ENCODE measurements around the gene SLC9A8.

The SLC9A8 gene

GRCh38 chr20:49871391-49871948 is 58.8 kb downstream of the SLC9A8 start:
- no peak for DNase-seq (ENCODE audit: low read depth in 3 of 3, low spot score in 1 of 3)

- DNase-seq (ENCODE audit: low read depth in 3 of 3, low spot score in 1 of 3), result no peak
Measured at GRCh38 chr20:49872056-49872455, 59.4 kb downstream of the SLC9A8 start.

- no peak for DNase-seq (ENCODE audit: low read depth in 3 of 3, low spot score in 1 of 3)
Measured at GRCh38 chr20:49874696-49875095, 62.1 kb downstream of the SLC9A8 start.

GRCh38 chr20:49877386-49877921 is 64.8 kb downstream of the SLC9A8 start:
- no peak for DNase-seq (ENCODE audit: low read depth in 3 of 3, low spot score in 1 of 3)

GRCh38 chr20:49878977-49879376 is 66.3 kb downstream of the SLC9A8 start:
- DNase-seq (ENCODE audit: low read depth in 3 of 3, low spot score in 1 of 3), result no peak

GRCh38 chr20:49880177-49880576 is 67.5 kb downstream of the SLC9A8 start:
- DNase-seq (ENCODE audit: low read depth in 3 of 3, low spot score in 1 of 3), result no peak

GRCh38 chr20:49880724-49881445 is 68.3 kb downstream of the SLC9A8 start:
- DNase-seq (ENCODE audit: low read depth in 3 of 3, low spot score in 1 of 3), result no peak

- no peak for DNase-seq (ENCODE audit: low read depth in 3 of 3, low spot score in 1 of 3)
Measured at GRCh38 chr20:49882171-49882970, 69.7 kb downstream of the SLC9A8 start.

GRCh38 chr20:49883246-49883802 is 70.7 kb downstream of the SLC9A8 start:
- DNase-seq (ENCODE audit: low read depth in 3 of 3, low spot score in 1 of 3), result no peak

- DNase-seq (ENCODE audit: low read depth in 3 of 3, low spot score in 1 of 3), result no peak
Measured at GRCh38 chr20:49885558-49886332, 73.1 kb downstream of the SLC9A8 start.

GRCh38 chr20:49886571-49887213 is 74.1 kb downstream of the SLC9A8 start:
- no peak for DNase-seq (ENCODE audit: low read depth in 3 of 3, low spot score in 1 of 3)

GRCh38 chr20:49887251-49888211 is 74.9 kb downstream of the SLC9A8 start:
- no peak for DNase-seq (ENCODE audit: low read depth in 3 of 3, low spot score in 1 of 3)

- DNase-seq (ENCODE audit: low read depth in 3 of 3, low spot score in 1 of 3), result peak in 2 of 3 donors; percentile 13 to 37
Measured at GRCh38 chr20:49888212-49889000, 75.8 kb downstream of the SLC9A8 start.

GRCh38 chr20:49889001-49889934 is 76.6 kb downstream of the SLC9A8 start:
- DNase-seq (ENCODE audit: low read depth in 3 of 3, low spot score in 1 of 3), result no peak

- no peak for DNase-seq (ENCODE audit: low read depth in 3 of 3, low spot score in 1 of 3)
Measured at GRCh38 chr20:49889935-49890333, 77.3 kb downstream of the SLC9A8 start.

- no peak for DNase-seq (ENCODE audit: low read depth in 3 of 3, low spot score in 1 of 3)
Measured at GRCh38 chr20:49890471-49891361, 78.1 kb downstream of the SLC9A8 start.

Measured in stimulated activated CD4-positive, alpha-beta T cell treated with anti-CD3 and anti-CD28 coated beads, TNF-alpha, amount 100 ng/mL, for 1 hour (primary cell).